Ovary (tissue), 9 donors: ENCODE results near the gene OR1K1. TPM values are rescaled to one million over a fixed set of nuclear protein-coding genes. Genes with fewer than 3 reads are reported as not detected.

ENCODE experiments used
- DNase-seq, 5 donors: peaks; one replicate each; pipeline ENCODE4 v3.0.0-alpha.2; 2019 to 2020
- H3K27ac ChIP-seq, 2 donors: fragments of 200-600 bp; one replicate each; pipeline versions ENCODE4 v1.5.1 to v1.8.0; 2019 to 2022
- H3K27me3 ChIP-seq: fragments of 200-600 bp; one replicate; pipeline ENCODE4 v1.8.0; 2022
- H3K36me3 ChIP-seq: fragments of 200-600 bp; sonication (generic); one replicate; pipeline ENCODE4 v1.5.1; 2019
- H3K4me1 ChIP-seq: one replicate; pipeline ENCODE4 v1.8.1; 2013; ENCODE audit warnings: mild to moderate bottlenecking, moderate library complexity; ENCODE audit not compliant: insufficient read depth
- H3K4me3 ChIP-seq: fragments of 200-600 bp; sonication (generic); one replicate; pipeline ENCODE4 v1.5.1; 2017
- H3K9me3 ChIP-seq, 2 donors: fragments of 200-600 bp in 1 of 2; sonication (generic) in 1 of 2; one replicate each; pipeline versions ENCODE4 v1.5.1 to v1.8.1; 2013 to 2019; ENCODE audit warnings: mild to moderate bottlenecking in 1 of 2, moderate library complexity in 1 of 2
- EP300 ChIP-seq: sonication (generic); formaldehyde crosslinking; IDR thresholded peaks from one replicate; pipeline ENCODE4 v1.6.1; 2017; ENCODE audit warnings: antibody characterized with exemption
- POLR2A ChIP-seq: fragments of 450-650 bp; IDR thresholded peaks from one replicate; pipeline ENCODE4 v1.6.1; 2017; ENCODE audit warnings: antibody characterized with exemption, mild to moderate bottlenecking, moderate library complexity
- WGBS, 3 donors: extraction: QIAGEN DNeasy Blood & Tissue Kit in 1 of 3; methylation state at CpG; one replicate each; pipeline versions ENCODE4 v1.1.5 to v1.1.7; 2013 to 2017; 5-methylcytosine and 5-hydroxymethylcytosine counted together
- intact Hi-C, 4 donors: fragments of 100-400 bp; cut with DNase I; formaldehyde crosslinking; loops; one replicate each; pipeline versions ENCODE4 v1.11.0 to v1.15.1; 2022 to 2023
- polyA plus RNA-seq, 2 donors: library from polyadenylated mRNA; stranded (reverse); fragments of 200-250 nt in 1 of 2; fragments of 350-450 nt in 1 of 2; fragmentation: Illumina TruSeq in 1 of 2; extraction: RNeasy Lipid Tissue Mini Kit (QIAGEN cat#74804) in 1 of 2; gene quantifications; one replicate each; pipeline ENCODE4 v1.2.3, GENCODE V29; 2013 to 2014
- total RNA-seq, 7 donors: library from RNA; depleted of rRNA in 2 of 7; stranded (reverse); fragments of >200 nt in 2 of 7; fragmentation: NEBNext Ultra II Directional in 3 of 7; extraction: Animal tissue kit (Norgen Biotek cat#: 25700) in 3 of 7; gene quantifications; one replicate each; pipeline versions ENCODE4 v1.1.0 to v1.2.4, GENCODE V29; 2016 to 2023
- TF ChIP-seq, protein P1 (sequence below), 3 donors: fragments of 450-650 bp in 2 of 3; fragments of 200-600 bp in 1 of 3; IDR thresholded peaks; one replicate each; pipeline versions ENCODE4 v1.5.1 to v1.8.0; 2016 to 2022; ENCODE audit warnings: antibody characterized with exemption in 3 of 3, mild to moderate bottlenecking in 1 of 3
- donor health status: DM: no; HTN: no; CAD: no; lungs with moderate emphysema.
- donor health status: DM: no; HTN: no; CAD: no.
- donor health status: Bipolar disorder and iron deficiency.
- donor health status: DM: yes; HTN: yes; CAD: no.
- donor health status: DM: no; HTN: no; CAD: no.
- donor health status: DM: yes; HTN: yes; CAD: no.

OR1K1 gene
- total and polyA plus RNA-seq, 9 donors = not detected

GRCh38 chr9:122777935-122778627 is 21.8 kb upstream of the OR1K1 start:
- no peak for DNase-seq
- Histone ChIP-seq H3K36me3 (no peaks in the 10 kb centered on the region), H3K4me3 (no peak overlapping the region), H3K27ac (no peak overlapping the region), H3K9me3 (no peaks in the 10 kb centered on the region), H3K4me1 (no peaks in the 10 kb centered on the region), H3K27me3 (no peaks in the 10 kb centered on the region)
- intact Hi-C loops = no loop called here
- 62 to 64% (median 64%) methylated on average over 3 of the region's 3 CpGs for WGBS, 3 donors
- TF ChIP-seq EP300 = no peak
- TF ChIP-seq, protein P1, sequence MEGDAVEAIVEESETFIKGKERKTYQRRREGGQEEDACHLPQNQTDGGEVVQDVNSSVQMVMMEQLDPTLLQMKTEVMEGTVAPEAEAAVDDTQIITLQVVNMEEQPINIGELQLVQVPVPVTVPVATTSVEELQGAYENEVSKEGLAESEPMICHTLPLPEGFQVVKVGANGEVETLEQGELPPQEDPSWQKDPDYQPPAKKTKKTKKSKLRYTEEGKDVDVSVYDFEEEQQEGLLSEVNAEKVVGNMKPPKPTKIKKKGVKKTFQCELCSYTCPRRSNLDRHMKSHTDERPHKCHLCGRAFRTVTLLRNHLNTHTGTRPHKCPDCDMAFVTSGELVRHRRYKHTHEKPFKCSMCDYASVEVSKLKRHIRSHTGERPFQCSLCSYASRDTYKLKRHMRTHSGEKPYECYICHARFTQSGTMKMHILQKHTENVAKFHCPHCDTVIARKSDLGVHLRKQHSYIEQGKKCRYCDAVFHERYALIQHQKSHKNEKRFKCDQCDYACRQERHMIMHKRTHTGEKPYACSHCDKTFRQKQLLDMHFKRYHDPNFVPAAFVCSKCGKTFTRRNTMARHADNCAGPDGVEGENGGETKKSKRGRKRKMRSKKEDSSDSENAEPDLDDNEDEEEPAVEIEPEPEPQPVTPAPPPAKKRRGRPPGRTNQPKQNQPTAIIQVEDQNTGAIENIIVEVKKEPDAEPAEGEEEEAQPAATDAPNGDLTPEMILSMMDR (IDR thresholded peaks at IDR 0.05) = no peak
- TF ChIP-seq POLR2A = no peak

DNA sequence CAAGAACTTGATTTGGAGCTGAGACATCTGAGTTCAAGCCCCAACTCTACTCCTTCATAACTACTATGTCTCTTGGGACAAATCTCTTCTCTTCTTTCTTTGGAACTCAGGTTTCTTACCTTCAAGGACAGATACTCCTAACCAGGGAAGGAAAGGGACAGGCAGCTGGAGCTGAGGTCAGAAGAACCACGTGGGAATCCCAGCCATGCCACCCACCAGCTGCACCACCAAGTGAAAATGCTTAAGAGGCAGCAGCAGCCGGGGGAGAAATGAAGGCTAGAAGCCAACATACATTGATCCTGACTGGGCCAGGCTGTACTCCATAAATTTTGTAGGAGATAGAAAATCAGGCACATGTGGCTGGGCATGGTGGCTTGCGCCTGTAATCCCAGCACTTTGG is 20.7 kb upstream of the OR1K1 start:
- TF ChIP-seq POLR2A (no peak), EP300 (no peak)
- TF ChIP-seq, protein P1 (IDR thresholded peaks at IDR 0.05) = no peak
- 66 to 79% (median 76%) methylated on average over 3 of the region's 3 CpGs for WGBS, 3 donors
- Histone ChIP-seq H3K27me3 (no peaks in the 10 kb centered on the region), H3K36me3 (no peaks in the 10 kb centered on the region), H3K9me3 (no peaks in the 10 kb centered on the region), H3K4me1 (no peaks in the 10 kb centered on the region), H3K4me3 (no peak overlapping the region), H3K27ac (no peak overlapping the region)
- intact Hi-C loops = no loop called here
- no peak for DNase-seq

- Histone ChIP-seq H3K4me3 (no peak overlapping the region), H3K4me1 (no peaks in the 10 kb centered on the region), H3K9me3 (no peaks in the 10 kb centered on the region), H3K27ac (no peak overlapping the region), H3K27me3 (no peaks in the 10 kb centered on the region), H3K36me3 (no peaks in the 10 kb centered on the region)
- intact Hi-C loops = no loop called here
- 62 to 66% (median 66%) methylated on average over 4 of the region's 4 CpGs for WGBS, 3 donors
- no peak for TF ChIP-seq EP300
- TF ChIP-seq POLR2A = no peak
- TF ChIP-seq, protein P1 (IDR thresholded peaks at IDR 0.05) = no peak
- no peak for DNase-seq
Measured at GRCh38 chr9:122780026-122780425, 19.9 kb upstream of the OR1K1 start.

GRCh38 chr9:122781671-122782070 is 18.3 kb upstream of the OR1K1 start:
- no peaks in the 10 kb centered on the region for H3K9me3 ChIP-seq

More at GRCh38 chr9:122781671-122782070, 18.3 kb upstream of the OR1K1 start:
- no peaks in the 10 kb centered on the region for H3K27me3 ChIP-seq
- TF ChIP-seq EP300 (no peak), POLR2A (no peak)
- TF ChIP-seq, protein P1 (IDR thresholded peaks at IDR 0.05) = no peak
- WGBS, 3 donors = 48 to 61% (median 60%) methylated on average over 3 of the region's 3 CpGs
- H3K4me1 ChIP-seq = no peaks in the 10 kb centered on the region
- intact Hi-C loops = no loop called here
- H3K27ac ChIP-seq = no peak overlapping the region
- DNase-seq = no peak
- H3K4me3 ChIP-seq = no peak overlapping the region
- no peaks in the 10 kb centered on the region for H3K36me3 ChIP-seq
